Erythroblast (primary cell): Measurements from ENCODE around the gene AMIGO1.
A peak's percentile ranks its signal among the peaks of the same experiment; 100 is the strongest.

Experiments
- DNase-seq, 2 experiments: peaks; one replicate each; lab custom pipeline; 2025; lab: John Stamatoyannopoulos, UW
- GATA1 ChIP-seq: IDR thresholded peaks from 2 replicates; pipeline ENCODE4 v1.6.1; 2011; ENCODE audit warnings: low read depth, mild to moderate bottlenecking, control low read depth, low read length, moderate library complexity
- POLR2A ChIP-seq: IDR thresholded peaks from 2 replicates; pipeline ENCODE4 v1.6.1; 2011; ENCODE audit warnings: mild to moderate bottlenecking, low read length

AMIGO1 gene, protein sequence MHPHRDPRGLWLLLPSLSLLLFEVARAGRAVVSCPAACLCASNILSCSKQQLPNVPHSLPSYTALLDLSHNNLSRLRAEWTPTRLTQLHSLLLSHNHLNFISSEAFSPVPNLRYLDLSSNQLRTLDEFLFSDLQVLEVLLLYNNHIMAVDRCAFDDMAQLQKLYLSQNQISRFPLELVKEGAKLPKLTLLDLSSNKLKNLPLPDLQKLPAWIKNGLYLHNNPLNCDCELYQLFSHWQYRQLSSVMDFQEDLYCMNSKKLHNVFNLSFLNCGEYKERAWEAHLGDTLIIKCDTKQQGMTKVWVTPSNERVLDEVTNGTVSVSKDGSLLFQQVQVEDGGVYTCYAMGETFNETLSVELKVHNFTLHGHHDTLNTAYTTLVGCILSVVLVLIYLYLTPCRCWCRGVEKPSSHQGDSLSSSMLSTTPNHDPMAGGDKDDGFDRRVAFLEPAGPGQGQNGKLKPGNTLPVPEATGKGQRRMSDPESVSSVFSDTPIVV

DNA sequence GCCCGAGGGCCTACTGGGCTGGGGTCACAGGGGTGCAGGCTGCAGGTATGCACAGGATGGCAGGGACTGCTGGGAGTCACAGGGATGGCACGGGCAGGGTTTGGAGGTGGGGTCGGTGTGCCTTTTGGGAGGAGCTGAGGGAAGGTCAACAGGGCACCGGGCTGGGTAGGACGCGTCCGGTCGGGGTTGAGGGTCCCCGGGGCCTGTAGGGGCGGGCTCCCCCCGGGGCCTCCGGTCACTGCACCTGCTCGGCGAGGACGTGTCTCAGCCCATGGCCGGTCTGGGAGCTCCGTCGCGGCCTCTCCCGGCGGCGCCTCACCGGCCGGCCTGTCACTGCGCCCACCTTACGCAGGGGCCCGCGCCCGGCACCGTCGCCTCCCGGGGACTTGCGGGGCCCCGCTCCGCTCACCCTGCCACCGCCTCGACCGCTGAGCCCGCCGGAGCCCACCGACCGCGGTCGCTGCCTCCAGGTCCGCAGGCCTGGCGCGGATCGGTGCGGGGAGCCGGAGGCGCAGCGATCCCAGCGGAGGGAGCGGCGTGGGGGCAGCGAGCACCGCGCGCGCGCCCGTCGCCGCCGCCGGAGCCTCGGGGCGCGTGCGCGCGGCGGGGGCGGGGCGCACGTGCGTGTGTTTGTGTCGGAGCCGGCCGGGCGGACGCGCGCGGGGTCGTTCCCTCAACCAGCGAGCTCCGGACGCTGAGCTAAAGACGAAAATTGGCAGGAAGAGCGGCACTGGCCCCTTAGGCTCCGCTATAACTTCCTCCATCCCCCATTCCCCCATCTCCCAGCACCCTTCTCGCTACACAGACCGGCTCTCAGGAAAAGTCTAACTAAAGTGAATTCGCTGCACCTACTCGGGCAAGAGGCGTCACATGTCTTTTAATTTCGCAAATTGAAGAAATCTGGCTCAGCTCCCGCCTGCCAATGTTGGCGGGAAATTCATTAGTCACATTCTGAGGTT lies at the start of gene AMIGO1:
Gene AMIGO1, minus strand, starts transcription at position 552 of the 959 bp plus-strand sequence. CDS start 815 bp downstream, outside the sequence.
- TF ChIP-seq GATA1: no peak
- TF ChIP-seq POLR2A: no peak

DNA sequence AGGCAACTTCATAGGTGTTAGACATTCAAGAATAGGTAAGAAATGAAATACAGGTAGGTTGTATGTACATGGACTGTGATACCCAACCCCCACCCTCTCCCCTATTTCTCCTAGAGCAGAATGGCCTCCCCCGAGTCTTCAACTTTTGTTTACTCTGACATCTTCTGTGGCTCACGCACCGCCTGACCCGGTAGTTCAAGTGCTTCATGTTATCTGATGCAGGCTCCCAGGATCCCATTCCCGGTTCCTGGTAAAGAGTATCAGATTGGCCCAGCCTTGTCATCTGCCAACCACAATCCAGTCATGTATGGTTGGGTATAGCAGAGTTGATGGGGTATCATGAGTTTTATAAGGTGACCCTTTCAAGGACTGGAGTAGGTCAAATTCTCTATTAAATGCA lies 48.0 kb upstream of the AMIGO1 start:
- DNase-seq: no peak
- TF ChIP-seq POLR2A (no peak), GATA1 (no peak)

More for the DNA sequence above, at the start of gene AMIGO1:
- DNase-seq: peak; percentile 60 to 69

DNA sequence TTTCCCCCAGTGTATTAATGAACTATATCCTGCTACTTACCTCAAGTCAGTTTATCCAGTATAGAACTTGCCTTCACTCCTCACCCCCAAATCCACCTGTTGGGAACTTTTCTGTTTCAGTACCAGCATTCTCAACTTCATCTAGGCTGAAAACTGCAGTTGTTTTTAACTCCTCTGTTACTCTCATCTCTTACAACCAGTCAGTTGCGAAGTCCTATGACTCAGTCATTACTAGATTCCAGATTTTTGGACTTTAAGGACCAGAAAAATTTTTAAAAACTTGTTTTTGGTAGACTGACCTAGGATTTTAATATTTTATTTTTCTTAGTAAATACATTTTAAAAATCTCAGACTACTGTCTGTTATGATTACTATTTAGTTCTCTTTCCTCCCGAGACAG lies 47.0 kb upstream of the AMIGO1 start:
- no peak for DNase-seq
- TF ChIP-seq POLR2A (no peak), GATA1 (no peak)

DNA sequence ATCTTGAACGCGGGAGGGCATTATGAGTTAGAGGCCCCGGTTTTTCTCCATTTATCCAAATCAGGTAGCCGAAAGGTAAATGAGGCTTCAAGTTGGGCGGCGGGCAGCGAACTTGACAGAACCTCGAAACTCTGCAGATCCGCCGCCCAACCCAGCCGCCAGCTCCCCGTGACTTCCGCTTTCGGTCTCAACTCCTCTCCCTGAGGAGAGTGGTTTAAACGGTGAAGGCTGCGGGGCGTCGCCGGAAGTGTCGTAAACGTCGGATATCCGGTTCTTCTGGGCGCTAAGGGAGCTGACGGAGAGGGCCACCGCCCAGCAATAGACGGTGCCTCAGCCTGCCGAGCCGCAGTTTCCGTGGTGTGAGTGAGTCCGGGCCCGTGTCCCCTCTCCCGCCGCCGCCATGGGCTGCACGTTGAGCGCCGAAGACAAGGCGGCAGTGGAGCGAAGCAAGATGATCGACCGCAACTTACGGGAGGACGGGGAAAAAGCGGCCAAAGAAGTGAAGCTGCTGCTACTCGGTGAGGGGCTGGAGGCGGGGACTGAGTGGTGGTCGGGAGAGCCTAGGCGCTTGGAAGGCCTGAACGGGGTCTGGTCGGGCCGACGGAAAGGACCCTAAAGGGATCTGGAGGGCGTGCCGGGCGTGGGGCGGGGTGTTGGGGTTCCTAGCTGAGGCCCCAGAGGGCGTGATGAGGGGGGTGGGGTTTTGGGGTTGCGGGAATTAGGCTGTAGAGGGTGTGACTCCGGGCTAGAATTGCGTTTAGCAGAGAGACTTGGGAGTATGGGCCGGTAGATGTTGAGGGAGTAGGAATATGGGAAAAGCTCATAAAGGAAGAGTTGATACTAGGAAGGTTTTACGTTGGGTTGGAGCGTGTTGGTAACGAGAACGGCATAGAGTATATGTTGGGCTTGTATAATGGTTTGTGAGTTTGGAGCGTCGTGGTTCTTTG lies 39.1 kb upstream of the AMIGO1 start, which contains the start of gene GNAI3:
Gene GNAI3, plus strand, starts transcription at position 295 of the 947 bp plus-strand sequence. Its CDS starts 106 bp downstream, at position 401.
- DNase-seq: peak; percentile 98
- TF ChIP-seq GATA1 (no peak), POLR2A (peak; percentile 98)

DNA sequence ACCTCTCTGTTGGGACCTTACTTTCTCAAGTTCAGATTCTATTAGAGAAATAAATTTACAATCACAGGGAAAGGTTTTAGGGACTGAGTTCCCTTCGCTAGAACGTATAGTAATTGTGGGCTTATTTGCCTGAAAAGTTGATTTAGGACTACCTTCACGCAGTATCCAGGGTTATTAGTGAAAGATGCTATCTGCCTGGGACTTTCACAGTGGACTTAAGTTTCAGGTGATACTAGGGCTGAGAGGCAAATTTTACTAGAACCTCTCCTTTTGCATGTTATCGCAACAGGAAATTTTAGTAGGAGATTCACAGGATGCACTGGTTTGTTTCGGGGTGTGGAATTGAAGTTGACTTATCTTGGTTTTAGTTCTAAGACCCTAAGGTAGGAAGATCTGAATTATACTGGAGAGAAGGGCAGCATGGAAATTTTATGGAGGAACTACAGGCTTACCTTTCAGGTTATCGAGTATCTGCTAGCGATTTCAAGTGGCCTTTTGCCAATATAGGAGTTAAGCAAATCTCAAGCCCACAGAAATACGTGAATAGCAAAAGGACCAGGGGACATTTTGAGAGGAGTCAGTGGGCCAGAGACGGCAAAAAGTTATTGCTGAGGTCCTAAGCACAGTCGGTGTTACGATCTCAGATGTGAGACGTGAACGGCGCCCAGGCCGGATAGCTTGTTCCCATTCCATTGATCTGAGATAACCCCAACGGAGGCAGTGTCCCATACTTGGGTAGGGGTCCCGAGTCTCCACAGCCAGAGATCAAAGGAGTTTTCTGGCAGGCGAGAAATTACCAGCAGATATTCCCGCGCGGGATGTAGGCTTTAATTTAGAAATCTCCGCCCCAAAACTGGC lies 38.2 kb upstream of the AMIGO1 start:
- TF ChIP-seq POLR2A: no peak
- no peak for TF ChIP-seq GATA1
- DNase-seq: peak; percentile 63 to 69

DNA sequence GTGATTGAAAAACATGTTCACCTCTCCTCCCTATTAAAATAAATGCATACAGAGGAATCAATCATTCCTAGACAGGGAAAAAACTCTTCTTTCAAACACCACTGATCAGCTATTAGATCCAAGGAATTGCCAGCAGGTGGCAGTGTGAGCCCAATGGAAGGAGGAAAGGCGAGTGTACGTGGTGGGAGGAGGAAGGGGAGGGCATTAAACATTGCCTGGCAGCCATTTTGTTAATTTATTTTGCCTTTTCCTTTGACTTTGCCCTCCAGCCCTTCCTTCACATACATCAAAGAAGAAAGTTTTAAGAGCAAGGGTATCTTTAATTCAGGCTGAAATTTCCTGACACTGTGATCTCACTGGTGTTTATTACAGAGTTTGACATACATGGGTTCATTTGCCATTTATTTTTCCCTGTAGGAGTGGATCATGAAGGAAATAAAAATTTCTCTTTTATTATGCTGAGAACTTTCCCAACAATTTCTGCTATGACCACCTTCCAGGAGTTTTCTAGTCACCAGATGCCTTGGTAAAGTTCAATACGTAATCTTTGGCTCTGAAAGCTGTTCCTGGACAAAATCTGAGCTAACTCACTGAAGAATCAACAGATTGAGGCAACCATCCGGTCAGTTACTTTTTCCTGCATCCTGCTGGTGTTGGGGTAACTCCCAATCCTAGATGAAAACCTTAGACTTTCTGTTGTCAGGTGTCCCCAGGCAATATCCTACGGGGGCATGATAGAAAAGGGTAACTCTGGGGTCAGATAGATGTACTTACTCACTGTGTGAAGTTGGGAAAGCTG lies 37.0 kb upstream of the AMIGO1 start:
- DNase-seq: peak; percentile 90 to 95
- TF ChIP-seq POLR2A: peak; percentile 3
- no peak for TF ChIP-seq GATA1

DNA sequence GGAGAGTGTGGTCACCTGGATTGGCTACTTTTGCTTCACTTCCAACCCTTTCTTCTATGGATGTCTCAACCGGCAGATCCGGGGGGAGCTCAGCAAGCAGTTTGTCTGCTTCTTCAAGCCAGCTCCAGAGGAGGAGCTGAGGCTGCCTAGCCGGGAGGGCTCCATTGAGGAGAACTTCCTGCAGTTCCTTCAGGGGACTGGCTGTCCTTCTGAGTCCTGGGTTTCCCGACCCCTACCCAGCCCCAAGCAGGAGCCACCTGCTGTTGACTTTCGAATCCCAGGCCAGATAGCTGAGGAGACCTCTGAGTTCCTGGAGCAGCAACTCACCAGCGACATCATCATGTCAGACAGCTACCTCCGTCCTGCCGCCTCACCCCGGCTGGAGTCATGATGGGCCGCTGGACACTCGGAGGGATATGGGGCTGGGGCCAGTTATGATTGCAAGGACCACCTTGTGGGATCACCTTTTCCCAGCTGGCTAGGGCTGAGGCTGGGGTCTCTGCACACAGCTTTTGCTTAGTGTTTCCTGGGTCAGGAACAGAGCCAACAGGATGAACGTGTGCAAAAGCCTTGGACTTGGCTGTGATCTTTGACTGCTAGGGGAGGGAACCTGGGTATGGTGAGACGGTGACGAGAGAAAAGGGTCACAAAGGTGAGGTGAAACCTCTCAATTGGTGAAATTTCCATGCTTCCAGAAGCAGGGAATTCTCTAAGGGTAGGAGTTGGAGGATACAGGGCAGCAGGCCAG lies 34.6 kb upstream of the AMIGO1 start:
- TF ChIP-seq GATA1: no peak
- no peak for TF ChIP-seq POLR2A
- no peak for DNase-seq

DNA sequence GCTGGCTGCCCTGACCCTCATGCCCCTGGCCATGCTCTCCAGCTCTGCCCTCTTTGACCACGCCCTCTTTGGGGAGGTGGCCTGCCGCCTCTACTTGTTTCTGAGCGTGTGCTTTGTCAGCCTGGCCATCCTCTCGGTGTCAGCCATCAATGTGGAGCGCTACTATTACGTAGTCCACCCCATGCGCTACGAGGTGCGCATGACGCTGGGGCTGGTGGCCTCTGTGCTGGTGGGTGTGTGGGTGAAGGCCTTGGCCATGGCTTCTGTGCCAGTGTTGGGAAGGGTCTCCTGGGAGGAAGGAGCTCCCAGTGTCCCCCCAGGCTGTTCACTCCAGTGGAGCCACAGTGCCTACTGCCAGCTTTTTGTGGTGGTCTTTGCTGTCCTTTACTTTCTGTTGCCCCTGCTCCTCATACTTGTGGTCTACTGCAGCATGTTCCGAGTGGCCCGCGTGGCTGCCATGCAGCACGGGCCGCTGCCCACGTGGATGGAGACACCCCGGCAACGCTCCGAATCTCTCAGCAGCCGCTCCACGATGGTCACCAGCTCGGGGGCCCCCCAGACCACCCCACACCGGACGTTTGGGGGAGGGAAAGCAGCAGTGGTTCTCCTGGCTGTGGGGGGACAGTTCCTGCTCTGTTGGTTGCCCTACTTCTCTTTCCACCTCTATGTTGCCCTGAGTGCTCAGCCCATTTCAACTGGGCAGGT lies 33.9 kb upstream of the AMIGO1 start:
- DNase-seq: no peak
- TF ChIP-seq GATA1 (no peak), POLR2A (no peak)

DNA sequence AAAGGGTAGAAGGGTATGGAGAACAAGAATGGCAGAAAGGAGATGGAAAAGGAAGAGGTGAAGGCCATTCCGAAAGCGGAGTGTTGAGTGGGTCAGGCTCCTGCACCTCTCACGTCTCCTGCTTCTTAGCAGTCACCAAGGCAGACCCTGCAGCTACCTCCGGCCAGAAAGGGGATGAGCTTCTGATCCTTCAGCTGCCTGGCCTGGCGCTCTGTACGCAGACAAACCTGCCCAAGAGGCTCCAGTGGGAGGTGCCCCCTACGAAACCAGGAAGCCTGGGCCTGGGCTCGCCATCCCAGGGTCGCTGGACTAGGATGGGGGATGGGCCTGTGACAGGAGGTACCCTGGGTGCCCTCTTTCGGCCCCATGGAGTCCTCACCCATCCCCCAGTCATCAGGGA lies 33.1 kb upstream of the AMIGO1 start:
- no peak for TF ChIP-seq POLR2A
- no peak for TF ChIP-seq GATA1
- DNase-seq: no peak

DNA sequence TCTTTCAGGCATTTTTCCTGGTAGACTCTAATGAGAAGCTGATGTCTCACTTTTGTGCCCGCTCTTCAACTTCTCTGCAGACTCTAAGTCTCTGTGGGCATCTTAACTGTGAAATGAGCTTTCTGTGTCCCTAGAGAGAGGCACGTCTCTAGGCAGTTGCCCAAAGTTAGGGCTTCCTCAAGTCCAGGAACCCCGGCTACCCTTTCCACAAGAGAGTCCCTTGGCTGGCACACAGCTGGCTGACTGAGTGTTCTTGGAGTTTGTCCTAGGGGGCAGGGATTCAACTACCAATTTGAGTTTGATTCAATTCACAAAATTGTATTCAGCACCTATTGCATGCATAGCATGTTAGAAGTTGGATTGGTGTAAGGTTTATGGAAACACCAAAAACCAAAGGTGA lies 31.6 kb upstream of the AMIGO1 start:
- TF ChIP-seq GATA1: no peak
- no peak for TF ChIP-seq POLR2A

DNA sequence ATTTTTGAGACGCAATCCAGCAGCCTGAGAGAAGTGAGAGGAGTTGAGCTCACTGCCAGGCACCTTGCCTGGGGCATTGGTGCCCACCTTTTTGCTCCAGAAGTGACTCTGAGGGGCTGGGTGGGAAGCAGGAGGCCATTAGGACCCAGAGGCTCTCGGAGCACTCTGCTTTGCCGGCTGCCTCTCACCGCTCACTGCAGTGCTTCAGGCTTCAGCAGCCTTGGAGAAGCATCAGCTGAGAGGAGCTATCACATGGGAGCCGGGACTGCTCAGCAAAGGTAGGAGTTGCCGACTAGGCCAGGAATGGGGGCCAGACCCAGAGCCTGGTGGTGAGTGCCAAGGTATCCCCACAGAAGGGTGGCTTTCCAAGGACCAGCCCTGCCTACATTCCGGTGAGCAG lies 30.1 kb upstream of the AMIGO1 start, which contains the start of gene GPR61:
Gene GPR61, plus strand, starts transcription at position 197 of the 400 bp plus-strand sequence. CDS start 3,151 bp downstream, outside the sequence.
- no peak for TF ChIP-seq GATA1
- TF ChIP-seq POLR2A: no peak
- no peak for DNase-seq

More for the DNA sequence above, 31.6 kb upstream of the AMIGO1 start:
- no peak for DNase-seq
